IPS DF 6.9 (cell line): ENCODE data around the gene CRIP3.
"Not testable (repeated sequence)": the region's sequence is repeated elsewhere in the genome, so short reads cannot be mapped to it uniquely, and the experiment has no call there.

Experiments
- DNase-seq: peaks from one replicate; pipeline ENCODE4 v3.0.0-alpha.2; 2013; ENCODE audit warnings: low read depth, low spot score
- H3K27ac ChIP-seq: one replicate; pipeline ENCODE4 v1.5.1; 2013; ENCODE audit warnings: low read length, control low read depth
- H3K27me3 ChIP-seq: 2 replicates; pipeline ENCODE4 v1.6.1; 2013; ENCODE audit warnings: mild to moderate bottlenecking, low read length; ENCODE audit not compliant: control insufficient read depth, insufficient read depth
- H3K36me3 ChIP-seq: 2 replicates; pipeline ENCODE4 v1.6.1; 2013; ENCODE audit warnings: low read length; ENCODE audit not compliant: control insufficient read depth, insufficient read depth
- H3K4me1 ChIP-seq: 2 replicates; pipeline ENCODE4 v1.6.1; 2013; ENCODE audit warnings: low read length; ENCODE audit not compliant: control insufficient read depth, insufficient read depth
- H3K4me3 ChIP-seq: 2 replicates; pipeline ENCODE4 v1.5.1; 2013; ENCODE audit warnings: mild to moderate bottlenecking, low read length
- H3K9me3 ChIP-seq: 2 replicates; pipeline ENCODE4 v1.6.1; 2013; ENCODE audit warnings: low read length, inconsistent platforms; ENCODE audit not compliant: control insufficient read depth, insufficient read depth
- WGBS: extraction: QIAGEN DNeasy Blood & Tissue Kit; methylation state at CpG from one replicate; pipeline ENCODE4 v1.1.7; 2013; ENCODE audit warnings: mixed read lengths, missing lambda C conversion rate; ENCODE audit not compliant: insufficient read length, insufficient coverage; 5-methylcytosine and 5-hydroxymethylcytosine counted together

The CRIP3 gene, protein sequence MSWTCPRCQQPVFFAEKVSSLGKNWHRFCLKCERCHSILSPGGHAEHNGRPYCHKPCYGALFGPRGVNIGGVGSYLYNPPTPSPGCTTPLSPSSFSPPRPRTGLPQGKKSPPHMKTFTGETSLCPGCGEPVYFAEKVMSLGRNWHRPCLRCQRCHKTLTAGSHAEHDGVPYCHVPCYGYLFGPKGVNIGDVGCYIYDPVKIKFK

DNA sequence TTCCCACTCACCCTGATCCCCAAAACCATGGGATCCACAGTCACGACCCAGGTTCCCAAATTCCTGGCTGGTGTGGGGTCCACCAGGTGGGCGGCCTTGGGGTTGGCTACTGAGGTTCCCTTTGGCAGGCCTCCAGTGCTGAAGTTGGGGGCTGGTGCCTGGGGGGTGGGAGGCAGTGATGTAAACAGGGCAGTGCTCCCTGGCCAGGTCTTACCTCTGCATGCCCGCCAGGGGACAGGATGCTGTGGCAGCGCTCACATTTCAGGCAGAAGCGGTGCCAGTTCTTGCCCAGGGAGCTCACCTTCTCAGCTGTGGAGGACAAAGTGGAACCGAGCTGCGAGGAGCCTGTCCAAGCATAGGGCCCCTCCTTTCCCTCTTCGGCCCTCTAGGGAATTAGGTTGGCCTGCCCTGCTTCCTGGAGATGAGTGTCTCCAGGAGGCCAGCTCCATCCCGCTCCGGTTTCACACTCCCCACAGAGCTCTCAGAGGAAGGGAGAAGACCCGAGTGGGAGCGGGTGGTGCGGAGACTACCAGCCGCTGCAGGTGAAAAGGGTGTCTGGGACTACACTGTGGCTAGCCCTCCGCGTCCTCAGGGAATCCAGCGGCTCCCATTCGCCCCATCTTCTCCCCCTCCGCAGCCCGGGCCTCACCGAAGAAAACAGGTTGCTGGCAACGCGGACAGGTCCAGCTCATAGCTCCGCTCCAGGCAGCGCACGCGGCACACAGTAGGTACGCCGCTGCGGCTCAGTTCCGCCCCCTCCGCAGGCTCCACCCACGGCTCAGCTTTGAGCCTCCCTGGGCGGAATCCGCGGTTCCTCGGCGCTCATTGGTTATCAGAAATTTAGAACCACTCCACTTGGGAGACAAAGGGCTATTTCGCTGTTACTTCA lies at the start of gene CRIP3:
TSS of gene CRIP3 (minus strand) at position 726 of the 889 bp plus-strand sequence. CDS start at position 692, 34 bp downstream.
- Histone ChIP-seq H3K27me3 (no peaks in the 10 kb centered on the region), H3K4me3 (peak within 1 kb of the TSS; percentile 54), H3K4me1 (peaks cover 9% of the 10 kb centered on the region), H3K9me3 (no peaks in the 10 kb centered on the region), H3K36me3 (no peaks in the 10 kb centered on the region), H3K27ac (no peak within 1 kb of the TSS)
- WGBS: no CpG with 5 or more reads among the region's 39 CpGs
- peak; percentile 61 for DNase-seq

- H3K4me1 ChIP-seq: no peaks in the 10 kb centered on the region
- no peaks in the 10 kb centered on the region for H3K27me3 ChIP-seq
- DNase-seq: no peak
- H3K4me3 ChIP-seq: no peak overlapping the region
- no peaks in the 10 kb centered on the region for H3K9me3 ChIP-seq
- H3K36me3 ChIP-seq: peaks cover 10% of the 10 kb centered on the region; the same call in 1 of the 2 replicates
- no CpG with 5 or more reads among the region's 2 CpGs for WGBS
- H3K27ac ChIP-seq: no peak overlapping the region
Observed at GRCh38 chr6:43355862-43356590, 47.4 kb upstream of the CRIP3 start.

GRCh38 chr6:43351951-43352350 lies 43.3 kb upstream of the CRIP3 start:
- not testable (repeated sequence) for H3K27ac ChIP-seq, H3K4me3 ChIP-seq, H3K36me3 ChIP-seq, DNase-seq, H3K4me1 ChIP-seq, H3K9me3 ChIP-seq, H3K27me3 ChIP-seq
- WGBS: no CpG with 5 or more reads among the region's 5 CpGs

DNA sequence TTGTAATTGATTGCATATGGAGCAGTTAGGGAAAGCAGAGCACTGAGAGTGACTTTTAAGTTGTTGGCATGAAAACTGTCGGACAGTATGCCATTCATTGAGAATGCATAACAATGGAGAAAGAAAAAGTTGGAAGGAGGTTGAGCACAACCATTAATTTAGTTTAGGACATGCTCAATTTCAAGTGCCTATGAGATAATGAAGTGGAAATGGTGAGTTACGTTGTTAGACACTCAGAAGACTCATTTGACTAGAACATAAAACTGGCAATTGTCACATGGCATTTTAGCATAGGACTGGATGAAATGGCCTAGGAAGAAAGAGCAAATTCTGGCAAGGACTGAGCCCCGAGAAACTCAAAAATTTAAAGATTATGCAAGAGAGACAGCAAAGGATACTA lies 38.8 kb upstream of the CRIP3 start:
- H3K36me3 ChIP-seq: no peaks in the 10 kb centered on the region; the same call in 1 of the 2 replicates
- WGBS: no CpG with 5 or more reads among the region's 3 CpGs

GRCh38 chr6:43347021-43347420 lies 38.4 kb upstream of the CRIP3 start:
- no peak overlapping the region for H3K4me3 ChIP-seq
- 100% methylated on average over 2 of the region's 3 CpGs for whole genome bisulfite sequencing
- H3K27ac ChIP-seq: no peak overlapping the region
- H3K9me3 ChIP-seq: no peaks in the 10 kb centered on the region
- no peaks in the 10 kb centered on the region for H3K4me1 ChIP-seq
- no peaks in the 10 kb centered on the region for H3K27me3 ChIP-seq
- no peaks in the 10 kb centered on the region; the same call in 1 of the 2 replicates for H3K36me3 ChIP-seq
- no peak for DNase-seq

More for the DNA sequence above, 38.8 kb upstream of the CRIP3 start:
- no peak for DNase-seq
- Histone ChIP-seq H3K27ac (no peak overlapping the region), H3K4me3 (no peak overlapping the region), H3K4me1 (no peaks in the 10 kb centered on the region), H3K9me3 (no peaks in the 10 kb centered on the region), H3K27me3 (no peaks in the 10 kb centered on the region)

DNA sequence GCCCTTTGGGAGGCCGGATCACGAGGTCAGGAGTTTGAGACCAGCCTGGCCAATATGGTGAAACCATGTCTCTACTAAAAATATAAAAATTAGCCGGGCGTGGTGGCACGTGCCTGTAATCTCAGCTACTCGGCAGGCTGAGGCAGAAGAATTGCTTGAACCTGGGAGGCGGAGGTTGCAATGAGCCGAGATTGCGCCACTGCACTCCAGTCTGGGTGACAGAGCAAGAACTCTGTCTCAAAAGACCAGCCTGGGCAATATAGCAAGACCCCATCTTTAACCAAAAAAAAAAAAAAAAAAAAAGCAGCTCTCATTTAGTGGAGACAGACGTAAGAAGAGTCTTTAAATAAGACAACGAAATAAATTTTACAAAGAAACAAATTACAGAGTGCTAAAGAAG lies 37.6 kb upstream of the CRIP3 start:
- H3K27me3 ChIP-seq, H3K4me3 ChIP-seq, H3K4me1 ChIP-seq, H3K9me3 ChIP-seq, H3K27ac ChIP-seq, H3K36me3 ChIP-seq, DNase-seq: not testable (repeated sequence)
- no CpG with 5 or more reads among the region's 11 CpGs for WGBS

- Histone ChIP-seq H3K27ac (no peak overlapping the region), H3K4me1 (no peaks in the 10 kb centered on the region), H3K9me3 (no peaks in the 10 kb centered on the region), H3K27me3 (no peaks in the 10 kb centered on the region), H3K36me3 (peaks cover 9% of the 10 kb centered on the region; the same call in 1 of the 2 replicates), H3K4me3 (no peak overlapping the region)
- no peak for DNase-seq
- no CpG with 5 or more reads among the region's 4 CpGs for WGBS
Observed at GRCh38 chr6:43339168-43339567, 30.5 kb upstream of the CRIP3 start.

DNA sequence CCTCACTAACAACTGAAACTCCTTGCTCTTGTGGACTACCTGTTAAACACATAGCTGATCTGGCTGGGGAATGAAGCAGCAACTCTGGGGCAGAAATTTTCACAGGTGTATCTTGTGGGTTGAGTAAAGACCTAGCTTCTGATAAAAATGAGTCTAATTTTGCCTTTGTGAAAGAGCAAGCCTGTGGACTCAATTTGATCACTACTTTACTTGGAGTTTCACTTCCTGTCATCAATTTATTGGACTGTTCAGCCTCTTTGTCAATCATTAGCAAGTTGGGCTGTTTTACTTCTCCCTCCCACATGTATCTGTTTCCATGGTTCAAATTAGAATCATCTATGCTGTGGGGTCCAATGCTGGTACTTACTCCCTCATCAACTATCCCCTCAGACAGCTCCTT lies 29.6 kb upstream of the CRIP3 start:
- H3K4me3 ChIP-seq: no peak overlapping the region
- H3K36me3 ChIP-seq: peaks cover 9% of the 10 kb centered on the region; the same call in 1 of the 2 replicates
- H3K9me3 ChIP-seq: no peaks in the 10 kb centered on the region
- no peaks in the 10 kb centered on the region for H3K27me3 ChIP-seq
- H3K4me1 ChIP-seq: no peaks in the 10 kb centered on the region
- DNase-seq: no peak
- H3K27ac ChIP-seq: no peak overlapping the region

GRCh38 chr6:43336382-43336781 lies 27.8 kb upstream of the CRIP3 start:
- Histone ChIP-seq H3K27me3 (no peaks in the 10 kb centered on the region), H3K36me3 (peaks cover 9% of the 10 kb centered on the region; the same call in 1 of the 2 replicates), H3K9me3 (no peaks in the 10 kb centered on the region), H3K27ac (no peak overlapping the region), H3K4me3 (no peak overlapping the region), H3K4me1 (no peaks in the 10 kb centered on the region)
- no peak for DNase-seq
- no CpG with 5 or more reads among the region's 3 CpGs for WGBS

- no peaks in the 10 kb centered on the region for H3K4me1 ChIP-seq
- no peak overlapping the region for H3K4me3 ChIP-seq
- H3K27ac ChIP-seq: no peak overlapping the region
- no peaks in the 10 kb centered on the region for H3K9me3 ChIP-seq
- no CpG with 5 or more reads among the region's 3 CpGs for WGBS
- peaks cover 9% of the 10 kb centered on the region; the same call in 1 of the 2 replicates for H3K36me3 ChIP-seq
- H3K27me3 ChIP-seq: no peaks in the 10 kb centered on the region
- DNase-seq: no peak
Observed at GRCh38 chr6:43335469-43335868, 26.8 kb upstream of the CRIP3 start.
